Measurements from ENCODE around the gene SULT1A1. TPM values are rescaled to one million over a fixed set of nuclear protein-coding genes. Genes with fewer than 3 reads are reported as not detected.

The SULT1A1 gene
- total RNA-seq, 4 donors from 2014 or later = 4.1 to 17.2 (median 8.3) TPM

DNA sequence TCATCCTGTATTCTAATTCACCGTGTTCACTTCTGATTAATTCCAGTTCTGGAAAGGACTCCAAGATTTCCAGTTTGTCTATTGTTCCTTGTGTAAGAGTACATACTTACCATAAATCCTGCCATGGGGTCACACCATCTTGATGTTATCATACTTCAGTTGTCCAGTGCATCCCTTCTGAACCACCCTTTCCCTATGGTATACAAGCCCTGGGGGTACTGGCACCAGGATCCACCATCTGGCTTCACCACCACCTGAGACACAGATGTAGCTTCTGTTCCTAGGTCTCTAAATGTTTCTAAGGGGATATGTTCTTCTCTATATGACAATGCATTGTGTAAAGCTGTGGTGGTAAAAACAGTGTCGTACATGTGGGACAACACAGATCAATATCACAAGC lies 34.9 kb downstream of the SULT1A1 start:
- intact Hi-C loops (cut with DNase I) = no loop called here
- DNase-seq = no peak
- no peak overlapping the region for H3K4me3 ChIP-seq
- H3K4me1 ChIP-seq = peaks cover 0 to 20% (median 3%) of the 10 kb centered on the region in 3 donors
- no peaks in the 10 kb centered on the region for H3K9me3 ChIP-seq
- H3K27me3 ChIP-seq = no peaks in the 10 kb centered on the region
- no peak overlapping the region for H3K27ac ChIP-seq
- 91 to 97% methylated on average over 2 of the region's 2 CpGs for WGBS, 2 donors
- H3K36me3 ChIP-seq = no peaks in the 10 kb centered on the region
- TF ChIP-seq POLR2A (IDR thresholded peaks at IDR 0.05) = no peak
- TF ChIP-seq, protein P1, sequence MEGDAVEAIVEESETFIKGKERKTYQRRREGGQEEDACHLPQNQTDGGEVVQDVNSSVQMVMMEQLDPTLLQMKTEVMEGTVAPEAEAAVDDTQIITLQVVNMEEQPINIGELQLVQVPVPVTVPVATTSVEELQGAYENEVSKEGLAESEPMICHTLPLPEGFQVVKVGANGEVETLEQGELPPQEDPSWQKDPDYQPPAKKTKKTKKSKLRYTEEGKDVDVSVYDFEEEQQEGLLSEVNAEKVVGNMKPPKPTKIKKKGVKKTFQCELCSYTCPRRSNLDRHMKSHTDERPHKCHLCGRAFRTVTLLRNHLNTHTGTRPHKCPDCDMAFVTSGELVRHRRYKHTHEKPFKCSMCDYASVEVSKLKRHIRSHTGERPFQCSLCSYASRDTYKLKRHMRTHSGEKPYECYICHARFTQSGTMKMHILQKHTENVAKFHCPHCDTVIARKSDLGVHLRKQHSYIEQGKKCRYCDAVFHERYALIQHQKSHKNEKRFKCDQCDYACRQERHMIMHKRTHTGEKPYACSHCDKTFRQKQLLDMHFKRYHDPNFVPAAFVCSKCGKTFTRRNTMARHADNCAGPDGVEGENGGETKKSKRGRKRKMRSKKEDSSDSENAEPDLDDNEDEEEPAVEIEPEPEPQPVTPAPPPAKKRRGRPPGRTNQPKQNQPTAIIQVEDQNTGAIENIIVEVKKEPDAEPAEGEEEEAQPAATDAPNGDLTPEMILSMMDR (IDR thresholded peaks at IDR 0.05) = no peak

DNA sequence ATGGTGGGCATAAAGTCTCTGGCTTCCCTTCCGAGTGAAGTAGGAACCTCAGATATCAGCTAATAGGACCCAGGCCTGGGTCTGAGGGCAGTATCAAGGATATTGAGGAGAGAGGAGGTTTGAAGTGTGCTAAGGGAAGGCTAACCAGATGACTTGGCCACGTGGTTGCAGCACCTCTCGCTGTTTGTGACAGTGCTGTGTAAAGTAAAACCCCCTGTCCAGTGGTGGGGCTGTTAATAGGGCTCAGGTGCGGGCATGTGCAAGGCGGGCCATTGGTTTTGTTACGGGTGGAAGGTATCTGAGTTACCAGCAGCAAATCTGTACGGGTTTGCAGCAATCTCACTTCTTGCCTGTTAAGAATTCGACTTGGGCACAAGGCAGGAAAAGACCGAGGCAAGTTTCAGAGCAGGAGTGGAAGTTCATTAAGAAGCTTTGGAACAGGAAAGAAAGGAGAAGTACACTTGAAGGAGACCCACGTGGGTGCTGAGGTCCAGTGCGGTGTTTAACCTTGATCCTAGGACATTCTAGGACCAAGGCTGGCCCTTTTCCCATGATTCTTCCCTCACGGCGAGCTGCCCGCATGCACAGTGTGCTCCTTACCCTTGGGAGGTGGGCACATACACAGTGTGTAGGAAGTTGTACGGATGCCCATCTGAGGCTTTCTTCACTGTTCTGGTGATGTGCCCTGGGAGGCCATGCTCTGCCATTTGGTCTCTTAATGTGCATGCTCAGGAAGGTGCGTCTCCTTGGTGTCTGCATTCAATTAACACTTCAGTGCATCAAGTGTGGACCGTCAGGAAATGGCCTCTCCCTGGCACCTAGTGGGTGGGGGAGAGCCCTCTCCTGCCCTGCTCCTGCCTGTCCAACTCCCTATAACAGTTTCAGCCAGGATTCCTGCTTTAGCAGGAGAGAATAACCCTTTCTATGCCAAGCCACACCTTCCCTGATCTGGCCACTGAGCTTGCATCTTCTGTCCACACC lies 35.8 kb downstream of the SULT1A1 start:
- Histone ChIP-seq H3K9me3 (no peaks in the 10 kb centered on the region), H3K4me1 (peaks cover 0 to 20% (median 3%) of the 10 kb centered on the region in 3 donors), H3K27ac (no peak overlapping the region), H3K36me3 (no peaks in the 10 kb centered on the region), H3K4me3 (no peak overlapping the region), H3K27me3 (no peaks in the 10 kb centered on the region)
- intact Hi-C loops (cut with DNase I) = no loop called here
- no peak for TF ChIP-seq POLR2A (IDR thresholded peaks at IDR 0.05)
- TF ChIP-seq, protein P1 (IDR thresholded peaks at IDR 0.05) = no peak
- 77 to 82% methylated on average over 16 to 17 of the region's 17 CpGs for WGBS, 2 donors
- no peak for DNase-seq

DNA sequence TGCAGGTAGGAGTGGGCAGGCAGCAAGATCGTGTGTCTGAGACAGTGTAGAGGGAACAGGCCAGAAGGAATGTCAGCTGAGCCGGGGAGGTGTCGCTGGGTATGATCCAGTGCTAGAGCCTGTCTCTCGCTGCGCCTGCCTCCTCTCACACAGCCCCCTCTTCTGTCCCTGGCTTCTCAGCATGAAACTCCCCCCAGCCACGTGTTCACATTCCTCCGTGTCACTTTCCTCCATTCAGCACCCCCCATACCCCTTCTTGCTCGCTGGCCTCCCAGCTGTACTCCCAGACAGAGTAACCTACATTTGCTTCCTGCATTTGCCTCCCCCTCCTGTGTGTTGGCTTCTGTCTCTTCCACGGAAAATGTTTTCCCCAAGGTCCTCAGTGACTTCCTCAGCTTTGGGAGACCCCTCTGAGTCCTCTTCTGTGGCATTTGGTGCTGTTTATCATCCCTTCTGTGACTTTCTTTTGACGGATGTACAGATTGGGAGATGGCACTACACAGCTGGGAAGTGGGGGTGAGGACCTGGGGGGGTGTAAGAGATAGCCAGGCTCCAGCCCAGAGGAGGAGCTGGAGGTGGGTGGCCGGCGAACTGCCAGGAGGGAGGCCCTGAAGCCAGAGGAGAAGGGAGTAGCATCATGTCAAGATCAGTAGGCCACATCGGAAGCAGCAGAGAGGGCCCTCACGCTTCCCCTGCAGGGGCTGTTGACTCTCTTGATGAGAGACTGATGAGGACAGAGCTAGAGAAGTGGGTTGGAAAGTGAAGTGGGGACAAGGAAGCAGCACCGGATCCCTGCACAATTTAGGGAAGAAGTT lies 36.9 kb downstream of the SULT1A1 start:
- TF ChIP-seq, protein P1 (IDR thresholded peaks at IDR 0.05) = no peak
- TF ChIP-seq POLR2A (IDR thresholded peaks at IDR 0.05) = no peak
- DNase-seq = no peak
- no peaks in the 10 kb centered on the region for H3K27me3 ChIP-seq
- H3K9me3 ChIP-seq = no peaks in the 10 kb centered on the region
- H3K4me1 ChIP-seq = peaks cover 0 to 20% (median 3%) of the 10 kb centered on the region in 3 donors
- H3K4me3 ChIP-seq = no peak overlapping the region
- no peak overlapping the region for H3K27ac ChIP-seq
- intact Hi-C loops (cut with DNase I) = no loop called here
- H3K36me3 ChIP-seq = no peaks in the 10 kb centered on the region
- 63 to 73% methylated on average over 14 of the region's 15 CpGs for WGBS, 2 donors

DNA sequence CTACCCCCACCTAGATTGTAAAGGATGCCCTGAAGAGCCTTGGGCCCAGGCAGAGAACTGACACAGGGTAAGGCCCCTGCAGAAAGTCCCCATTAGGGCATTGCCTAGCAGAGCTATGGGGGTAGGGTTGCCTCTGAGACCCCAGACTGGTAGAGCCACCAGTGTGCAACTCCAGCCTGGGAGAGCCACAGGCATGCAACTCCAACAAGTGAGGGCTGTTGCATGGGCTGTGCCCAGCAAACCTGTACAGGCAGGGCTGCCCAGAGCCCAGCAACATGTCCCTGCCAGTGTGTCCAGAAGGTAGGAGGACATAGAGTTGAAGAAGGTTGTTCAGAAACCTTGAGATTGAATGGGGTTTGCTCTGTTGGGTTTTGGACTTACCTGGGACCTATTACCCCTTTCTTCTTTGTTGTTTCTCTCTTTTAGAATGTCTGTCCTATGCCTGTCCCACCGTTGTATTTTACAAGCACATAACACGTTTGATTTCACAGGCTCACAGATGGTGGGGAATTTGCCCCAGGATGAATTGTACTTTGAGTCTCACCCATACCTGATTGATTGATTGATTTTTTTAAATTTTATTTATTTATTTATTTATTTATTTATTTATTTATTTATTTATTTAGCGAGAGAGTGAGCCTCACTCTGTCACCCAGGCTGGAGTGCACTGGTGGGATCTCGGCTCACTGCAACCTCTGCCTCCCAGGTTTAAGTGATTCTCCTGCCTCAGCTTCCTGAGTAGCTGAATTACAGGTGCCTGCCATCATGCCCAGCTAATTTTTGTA lies 39.7 kb downstream of the SULT1A1 start:
- intact Hi-C loops (cut with DNase I) = no loop called here
- H3K36me3 ChIP-seq = peaks cover 0 to 5% (median 0%) of the 10 kb centered on the region in 3 donors
- TF ChIP-seq, protein P1 (IDR thresholded peaks at IDR 0.05) = no peak
- TF ChIP-seq POLR2A (IDR thresholded peaks at IDR 0.05) = no peak
- peaks cover 0 to 9% (median 0%) of the 10 kb centered on the region in 3 donors for H3K9me3 ChIP-seq
- H3K27me3 ChIP-seq = no peaks in the 10 kb centered on the region
- WGBS, 2 donors = 95 to 96% methylated on average over 4 of the region's 4 CpGs
- DNase-seq = no peak
- H3K4me1 ChIP-seq = peaks cover 0 to 20% (median 3%) of the 10 kb centered on the region in 3 donors
- H3K27ac ChIP-seq = no peak overlapping the region
- no peak overlapping the region for H3K4me3 ChIP-seq
